GM19023 (cell line): ENCODE data around the gene NDUFB4.
A peak's percentile ranks its signal among the peaks of the same experiment; 100 is the strongest.
"Not testable (repeated sequence)": the region's sequence is repeated elsewhere in the genome, so short reads cannot be mapped to it uniquely, and the experiment has no call there.

Source experiments
- ATAC-seq: cut with Tn5 transposase; IDR thresholded peaks from one replicate; pipeline ENCODE4 v1.9.1; 2021; ENCODE audit warnings: mild to moderate bottlenecking, moderate library complexity; ENCODE audit not compliant: unreplicated experiment

The NDUFB4 gene

GRCh38 chr3:120636795-120637401, 40.8 kb downstream of the NDUFB4 start:
- no peak for ATAC-seq

GRCh38 chr3:120637851-120638559, 41.9 kb downstream of the NDUFB4 start:
- no peak for ATAC-seq

- not testable (repeated sequence) for ATAC-seq
These were observed 42.7 kb downstream of the NDUFB4 start for GRCh38 chr3:120638820-120639219.

- ATAC-seq, result no peak
These were observed 44.1 kb downstream of the NDUFB4 start for GRCh38 chr3:120640231-120640630.

GRCh38 chr3:120641696-120642246, 45.6 kb downstream of the NDUFB4 start:
- ATAC-seq, result no peak

GRCh38 chr3:120642368-120642948, 46.3 kb downstream of the NDUFB4 start:
- no peak for ATAC-seq

GRCh38 chr3:120645083-120645845, 49.1 kb downstream of the NDUFB4 start:
- no peak for ATAC-seq

- no peak for ATAC-seq
These were observed 50.8 kb downstream of the NDUFB4 start for GRCh38 chr3:120646771-120647432.

- no peak for ATAC-seq
These were observed 52.2 kb downstream of the NDUFB4 start for GRCh38 chr3:120648290-120648689.

GRCh38 chr3:120649830-120650233, 53.7 kb downstream of the NDUFB4 start:
- ATAC-seq, result peak; percentile 66

GRCh38 chr3:120650311-120650710, 54.2 kb downstream of the NDUFB4 start:
- ATAC-seq, result no peak
